ENCODE results near the gene TDO2.
"Not testable (repeated sequence)": the region's sequence is repeated elsewhere in the genome, so short reads cannot be mapped to it uniquely, and the experiment has no call there.

TDO2 gene

DNA sequence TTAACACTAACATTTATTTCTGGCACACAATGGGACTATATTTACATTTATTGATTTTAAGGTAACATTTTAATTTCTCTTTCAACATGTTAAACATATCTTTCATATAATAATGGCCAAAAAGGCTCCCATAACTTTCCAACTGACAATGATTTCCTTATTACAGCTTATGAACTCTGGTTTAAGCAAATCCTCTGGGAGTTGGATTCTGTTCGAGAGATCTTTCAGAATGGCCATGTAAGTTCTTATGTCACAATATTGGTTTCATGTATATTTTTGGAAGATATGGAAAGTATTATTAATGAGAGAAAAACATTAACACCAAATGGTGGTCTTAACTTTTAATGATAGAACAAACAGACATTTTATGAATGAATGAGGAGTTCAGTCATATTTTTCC, 4.1 kb downstream of the TDO2 start:
- no peak for DNase-seq (ENCODE audit: low read depth in 2 of 2)

DNA sequence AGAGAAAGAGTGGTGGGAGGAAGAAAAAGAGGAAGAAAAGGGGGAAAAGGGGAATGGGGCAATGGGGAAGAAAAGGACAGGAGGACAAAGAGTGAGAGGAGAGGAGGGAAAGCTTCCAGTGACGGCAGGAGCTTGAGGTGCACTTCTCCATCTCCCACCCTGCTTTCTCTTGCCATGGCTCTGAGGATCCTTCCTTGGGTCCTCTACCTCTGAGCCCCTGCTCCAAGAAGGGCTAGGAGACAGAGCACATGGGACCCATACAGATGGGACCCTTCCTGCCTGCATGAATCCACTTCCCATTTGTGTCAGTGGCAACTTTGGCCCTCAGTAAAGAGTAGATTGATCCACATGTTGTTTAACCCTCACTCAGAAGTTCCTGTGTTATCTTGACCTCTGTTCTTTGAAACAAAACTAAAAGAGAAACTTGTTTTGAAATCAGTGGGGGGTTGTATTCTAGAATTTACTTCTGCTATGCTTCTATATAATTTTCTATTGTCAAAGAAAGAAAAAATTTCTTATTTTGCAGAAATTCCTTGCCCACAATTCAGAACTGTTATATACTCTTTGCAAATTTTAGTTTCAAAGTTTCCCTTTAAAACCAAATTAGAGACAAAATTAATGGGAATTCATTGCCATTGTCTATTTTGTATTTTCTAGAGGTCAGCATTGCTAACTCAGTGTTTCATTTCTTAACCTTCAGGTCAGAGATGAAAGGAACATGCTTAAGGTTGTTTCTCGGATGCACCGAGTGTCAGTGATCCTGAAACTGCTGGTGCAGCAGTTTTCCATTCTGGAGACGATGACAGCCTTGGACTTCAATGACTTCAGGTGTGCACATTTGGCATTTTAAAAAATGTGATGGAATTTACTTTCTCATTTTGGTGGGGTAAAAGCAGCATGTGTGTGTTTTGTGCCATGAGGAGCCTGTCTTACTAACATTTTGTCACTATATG, 5.0 kb downstream of the TDO2 start:
- DNase-seq (ENCODE audit: low read depth in 2 of 2): no peak

DNA sequence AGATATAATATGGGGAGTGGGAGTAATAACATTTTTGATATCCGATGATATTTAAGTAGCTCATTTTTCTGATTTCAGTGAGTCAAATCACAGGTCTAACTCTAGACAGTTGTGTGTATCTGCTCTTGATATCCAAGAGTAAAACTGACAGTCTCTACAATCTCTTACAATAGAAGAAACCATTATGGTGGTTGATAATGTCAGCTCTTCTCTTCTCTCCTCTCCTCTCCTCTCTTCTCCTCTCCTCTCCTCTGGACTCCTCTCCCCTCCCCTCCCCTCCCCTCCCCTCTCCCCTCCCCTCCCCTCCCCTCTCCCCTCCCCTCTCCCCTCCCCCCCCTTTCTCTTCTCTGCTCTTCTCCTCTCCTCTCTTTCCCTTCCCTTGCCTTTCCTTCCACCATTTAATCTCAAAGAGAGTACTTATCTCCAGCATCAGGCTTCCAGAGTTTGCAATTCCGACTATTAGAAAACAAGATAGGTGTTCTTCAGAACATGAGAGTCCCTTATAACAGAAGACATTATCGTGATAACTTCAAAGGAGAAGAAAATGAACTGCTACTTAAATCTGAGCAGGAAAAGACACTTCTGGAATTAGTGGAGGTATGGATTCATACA, 6.2 kb downstream of the TDO2 start:
- DNase-seq (ENCODE audit: low read depth in 2 of 2): no peak

DNA sequence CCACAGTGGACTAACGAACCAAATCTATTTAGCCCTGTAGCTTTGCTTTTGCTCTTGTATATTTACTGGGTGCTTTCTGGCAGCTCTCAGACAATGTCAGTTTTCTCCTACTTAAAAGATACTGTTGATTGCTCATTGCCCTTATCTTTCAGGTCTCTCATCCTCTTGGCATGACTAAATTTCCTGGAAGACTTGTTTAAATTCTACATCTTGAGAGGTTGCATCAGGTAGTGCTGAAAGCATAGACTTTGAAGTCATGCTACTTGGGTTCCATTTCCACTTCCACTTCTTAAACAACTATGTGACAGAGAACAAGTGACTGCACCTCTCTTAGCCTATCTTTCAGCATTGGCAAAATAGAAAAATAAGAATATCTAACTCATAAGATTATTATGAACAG, 8.4 kb downstream of the TDO2 start:
- no peak for DNase-seq (ENCODE audit: low read depth in 2 of 2)

DNA sequence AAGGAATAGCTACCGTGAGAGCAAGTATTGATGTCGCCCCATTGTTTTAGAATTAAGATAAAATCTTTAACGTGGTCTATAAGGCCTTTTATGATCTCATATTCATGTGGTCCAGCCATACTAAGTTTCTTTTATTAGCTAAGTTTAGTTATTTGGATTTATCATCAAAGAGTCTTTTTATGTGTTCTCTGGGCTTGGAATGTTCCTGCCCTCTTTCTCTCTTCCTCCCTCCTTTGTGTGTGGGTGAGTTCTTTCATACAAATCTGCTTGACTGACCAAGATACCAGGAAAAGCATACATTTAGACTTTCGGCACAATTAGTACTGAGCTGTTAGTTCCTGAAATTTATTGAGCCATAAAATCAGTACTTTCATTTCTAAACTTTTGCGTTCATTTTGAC, 11.3 kb downstream of the TDO2 start:
- no peak for DNase-seq (ENCODE audit: low read depth in 2 of 2)

DNA sequence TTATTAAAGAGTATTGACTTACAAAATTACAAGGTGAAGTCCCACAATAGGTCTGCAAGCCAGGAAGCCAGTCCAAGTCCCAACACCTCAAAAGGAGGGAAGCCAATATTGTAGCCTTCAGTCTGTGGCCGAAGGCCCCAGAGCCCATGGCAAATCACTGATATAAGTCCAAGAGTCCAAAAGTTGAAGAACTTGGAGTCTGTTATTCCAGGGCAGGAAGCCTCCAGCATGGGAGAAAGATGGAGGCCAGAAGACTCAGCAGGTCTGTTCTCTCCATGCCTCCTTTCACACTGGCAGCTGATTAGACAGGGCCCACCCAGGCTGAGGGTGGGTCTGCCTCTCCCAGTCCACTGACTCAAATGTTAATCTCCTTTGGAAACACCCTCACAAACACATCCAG, 18.1 kb downstream of the TDO2 start:
- no peak for DNase-seq (ENCODE audit: low read depth in 2 of 2)

DNA sequence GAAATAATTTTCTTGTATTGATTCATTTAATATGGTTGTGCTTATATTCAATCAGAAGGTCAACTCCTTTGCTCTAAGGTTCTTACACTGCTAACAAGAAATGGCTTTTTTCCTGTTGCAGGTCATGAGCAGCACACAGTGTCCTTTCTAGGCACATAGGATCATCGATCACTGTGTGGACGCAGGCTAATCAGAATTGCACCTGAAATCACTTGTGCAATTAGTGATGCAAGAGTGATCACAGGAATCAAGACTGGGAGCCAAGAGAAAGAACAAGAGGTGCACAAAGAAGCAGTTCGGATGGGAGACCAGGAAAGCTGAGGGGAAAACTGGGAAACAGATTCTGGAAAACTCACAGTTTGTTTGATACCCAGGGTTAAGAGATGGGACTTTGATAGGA, 21.1 kb downstream of the TDO2 start:
- no peak for DNase-seq (ENCODE audit: low read depth in 2 of 2)

DNA sequence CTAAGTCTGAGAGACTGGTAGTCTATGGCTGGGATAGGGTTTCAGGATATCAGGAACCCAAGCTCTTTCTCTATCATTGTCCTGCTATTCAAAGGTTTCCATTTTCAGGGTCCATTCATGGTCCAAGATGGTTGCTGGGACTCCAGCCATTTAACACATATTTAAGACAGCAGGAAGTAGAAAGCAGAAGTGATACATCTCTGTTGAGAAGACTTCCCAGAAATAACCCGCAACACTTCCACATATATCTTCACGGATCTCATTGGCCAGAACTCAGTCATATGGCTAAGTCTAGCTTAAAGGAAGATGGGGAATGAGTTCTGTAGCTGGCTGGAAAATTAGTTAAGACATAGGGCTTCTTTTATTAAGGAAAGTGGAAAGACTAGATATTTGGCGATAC, 26.3 kb downstream of the TDO2 start:
- DNase-seq (ENCODE audit: low read depth in 2 of 2): no peak

DNA sequence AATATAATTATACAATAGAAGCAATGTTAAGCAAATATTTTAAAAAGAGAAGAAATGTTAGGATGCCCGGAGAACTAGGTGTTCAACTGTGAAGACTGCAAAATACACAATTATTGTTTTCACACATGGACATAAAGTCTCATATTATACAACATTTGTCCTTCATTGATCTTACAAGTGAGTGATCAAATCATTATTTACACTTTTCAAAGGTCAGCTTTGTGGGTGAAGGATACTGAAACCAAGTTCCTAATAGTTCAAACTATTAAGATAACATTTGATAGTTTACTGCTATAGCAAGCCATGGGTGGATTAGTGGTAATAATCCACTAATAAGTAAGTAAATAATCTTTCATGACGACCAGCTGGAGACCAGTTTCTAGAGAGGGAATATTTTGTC, 26.8 kb downstream of the TDO2 start:
- no peak for DNase-seq (ENCODE audit: low read depth in 2 of 2)

DNA sequence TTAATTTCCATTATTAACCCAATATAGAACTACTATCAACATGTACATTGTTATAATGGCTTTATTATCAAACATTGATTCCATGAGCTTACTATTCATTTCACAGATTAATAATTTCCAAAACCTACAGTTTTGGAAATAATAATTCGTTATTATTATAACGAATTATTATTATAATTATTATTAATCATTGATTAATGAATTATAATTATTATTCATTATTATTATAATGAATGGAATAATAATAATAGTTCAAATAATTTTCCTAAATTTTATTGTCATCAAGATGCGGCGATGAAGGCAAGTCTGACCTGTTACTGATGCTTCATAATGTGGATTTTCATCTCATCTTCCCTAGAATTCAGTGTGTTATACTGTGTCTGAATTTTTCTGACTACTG, 28.1 kb downstream of the TDO2 start:
- no peak for DNase-seq (ENCODE audit: low read depth in 2 of 2)

DNA sequence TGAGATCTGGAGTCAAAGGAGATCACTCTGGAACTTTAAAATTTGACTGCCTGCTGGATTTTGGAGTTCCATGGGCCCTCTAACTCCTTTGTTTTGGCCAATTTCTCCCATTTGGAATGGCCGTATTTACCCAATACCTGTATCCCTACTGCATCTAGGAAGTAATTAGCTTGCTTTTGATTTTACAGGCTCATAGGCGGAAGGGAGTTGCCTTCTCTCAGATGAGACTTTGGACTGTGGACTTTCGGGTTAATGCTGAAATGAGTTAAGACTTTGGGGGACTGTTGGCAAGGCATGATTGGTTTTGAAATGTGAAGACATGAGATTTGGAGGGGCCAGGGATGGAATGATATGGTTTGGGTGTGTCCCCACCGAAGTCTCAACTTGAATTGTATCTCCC, 31.1 kb downstream of the TDO2 start:
- not testable (repeated sequence) for DNase-seq (ENCODE audit: low read depth in 2 of 2)

DNA sequence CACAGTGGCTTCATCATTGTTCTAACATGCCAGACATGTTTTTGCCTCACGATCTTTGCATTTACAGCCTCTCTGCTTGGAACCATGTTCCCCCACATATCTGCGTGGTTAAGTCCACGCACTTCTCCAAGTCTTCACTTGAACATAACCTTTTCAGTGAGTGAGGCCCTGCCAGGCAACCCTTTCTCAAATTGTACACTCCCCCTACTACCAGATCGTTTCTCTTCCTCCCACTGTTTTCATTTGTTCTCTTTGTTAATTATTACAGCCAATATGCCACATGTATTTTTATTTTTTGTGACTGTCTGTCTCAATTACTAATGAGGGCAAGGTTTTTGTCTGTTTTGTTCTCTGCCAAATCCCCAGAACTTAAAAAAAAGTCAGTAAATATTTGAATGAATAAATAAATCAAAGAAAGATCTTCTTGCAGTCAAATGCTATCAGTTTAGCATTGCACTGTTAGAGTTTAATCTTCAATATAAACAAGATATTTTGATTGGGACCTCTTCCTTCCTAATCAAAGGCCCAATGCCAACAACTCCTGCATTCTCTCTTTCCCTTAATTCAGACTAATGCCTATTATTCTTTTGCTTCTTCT, 32.0 kb downstream of the TDO2 start:
- DNase-seq (ENCODE audit: low read depth in 2 of 2): no peak

DNA sequence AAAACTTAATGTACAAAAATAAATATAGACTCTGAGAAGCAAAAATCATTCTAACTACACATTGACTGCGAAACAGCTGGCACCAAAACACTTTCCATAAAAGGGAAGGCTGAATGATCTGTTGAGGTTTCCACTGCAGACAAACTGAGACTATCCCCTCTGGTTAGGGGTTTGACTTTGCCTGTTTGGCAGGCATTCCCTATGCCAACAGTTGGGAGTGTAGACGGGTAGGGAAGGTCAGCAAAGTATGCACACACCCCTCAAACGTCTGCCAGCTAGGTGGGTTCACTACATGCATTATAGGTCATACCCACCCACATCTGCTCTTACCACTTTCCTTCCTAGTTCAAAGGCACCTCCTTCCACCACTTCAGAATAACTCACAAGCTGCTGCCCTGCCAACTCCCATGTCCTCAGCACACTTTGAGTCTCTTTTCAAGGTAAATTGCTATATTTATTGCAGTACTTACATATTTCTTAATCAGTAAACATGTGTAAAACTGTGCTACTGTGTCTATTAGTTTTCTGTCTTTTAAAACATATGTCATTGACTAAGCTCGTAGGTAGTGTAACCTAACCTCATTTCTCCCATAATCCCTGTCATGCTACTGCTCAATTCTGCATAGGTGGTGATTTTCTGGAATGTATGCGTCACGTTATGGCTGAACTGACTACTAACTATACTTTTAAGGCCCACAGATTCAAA, 37.7 kb downstream of the TDO2 start:
- DNase-seq (ENCODE audit: low read depth in 2 of 2): no peak

DNA sequence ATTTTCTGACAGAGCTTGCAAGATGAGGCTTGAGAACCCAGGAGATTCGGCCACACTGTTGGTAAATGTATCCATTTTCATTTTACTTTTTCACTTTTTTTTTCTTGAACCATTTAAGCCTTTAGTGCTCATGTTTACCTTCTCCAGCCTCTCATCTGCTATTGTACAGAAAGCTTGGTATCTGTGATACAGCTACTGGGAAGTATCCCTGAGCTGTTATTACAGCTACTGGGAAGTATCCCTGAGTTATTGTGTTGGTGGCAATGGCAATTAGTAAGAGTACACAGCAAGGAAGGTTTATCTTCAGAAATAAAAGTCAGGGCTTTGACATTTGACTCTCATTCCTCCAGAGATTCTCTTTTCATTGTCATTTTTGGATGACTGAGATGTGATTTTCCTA, 38.3 kb downstream of the TDO2 start:
- DNase-seq (ENCODE audit: low read depth in 2 of 2): no peak

DNA sequence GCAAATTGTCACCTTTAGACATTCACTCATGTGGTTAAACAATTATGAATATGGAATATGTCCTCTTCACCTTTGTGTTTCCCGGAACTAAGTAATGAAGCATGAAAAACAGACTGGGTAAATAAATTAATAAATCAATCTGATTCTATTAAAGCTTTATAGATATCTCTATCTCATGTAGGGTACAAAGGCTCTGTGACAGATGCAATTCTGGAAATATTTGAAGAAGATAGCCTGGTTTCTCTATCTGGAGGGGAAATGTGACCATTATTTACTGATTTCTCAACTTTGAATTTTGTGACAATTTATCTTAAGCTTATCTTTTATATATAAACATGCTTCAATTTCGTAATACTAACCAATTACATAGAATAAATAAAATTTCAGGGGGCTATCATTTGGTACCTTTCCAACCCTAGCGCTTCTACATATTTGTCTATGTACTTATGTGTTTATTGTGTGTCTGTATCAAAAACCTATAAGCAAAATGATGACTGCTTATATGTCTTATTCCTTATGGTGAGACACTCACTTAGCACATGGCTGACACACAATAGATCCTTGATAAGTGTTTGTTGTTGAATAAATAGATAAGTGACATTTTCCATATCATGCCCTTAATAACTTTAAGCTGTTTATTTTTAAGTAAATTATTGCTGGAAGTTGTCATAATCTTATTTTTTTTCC, 40.3 kb downstream of the TDO2 start:
- no peak for DNase-seq (ENCODE audit: low read depth in 2 of 2)

DNA sequence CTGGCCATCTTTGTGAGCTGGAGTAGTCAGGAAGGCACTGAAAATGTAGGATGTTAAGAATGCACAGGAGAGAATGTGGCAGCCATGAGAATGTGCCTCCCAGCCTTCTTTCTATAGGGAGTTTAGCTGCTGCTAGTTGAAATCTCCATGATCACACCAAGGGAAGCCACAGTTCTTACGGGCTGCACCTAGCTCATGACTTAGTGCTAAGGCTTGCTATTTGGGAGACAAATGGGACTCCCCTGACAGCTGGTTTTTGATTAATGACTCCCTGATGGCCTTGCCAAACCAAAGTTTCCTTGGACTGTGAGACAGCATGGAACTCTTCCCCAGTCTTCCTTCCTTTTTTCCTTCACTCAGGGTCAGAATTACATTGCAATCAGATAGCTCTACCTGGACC, 41.0 kb downstream of the TDO2 start:
- no peak for DNase-seq (ENCODE audit: low read depth in 2 of 2)

DNA sequence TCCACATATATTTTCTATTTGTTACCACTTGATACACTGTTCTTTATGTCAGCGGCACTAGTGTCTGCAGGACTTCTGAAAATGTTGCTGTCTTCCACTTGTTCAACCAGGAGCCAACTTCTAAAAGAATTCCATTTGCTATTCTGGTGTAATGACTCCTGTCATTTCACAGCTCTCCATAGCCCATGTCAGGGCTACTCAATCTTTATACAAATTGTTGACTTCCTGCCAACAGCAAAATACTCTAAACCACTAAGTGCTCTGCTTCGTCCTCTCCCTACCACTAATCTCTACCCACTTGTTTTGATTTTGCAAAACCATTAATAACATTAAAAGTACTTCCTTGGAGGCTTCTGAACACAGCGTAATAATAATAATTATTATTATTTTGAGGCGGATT, 43.0 kb downstream of the TDO2 start:
- DNase-seq (ENCODE audit: low read depth in 2 of 2): no peak

DNA sequence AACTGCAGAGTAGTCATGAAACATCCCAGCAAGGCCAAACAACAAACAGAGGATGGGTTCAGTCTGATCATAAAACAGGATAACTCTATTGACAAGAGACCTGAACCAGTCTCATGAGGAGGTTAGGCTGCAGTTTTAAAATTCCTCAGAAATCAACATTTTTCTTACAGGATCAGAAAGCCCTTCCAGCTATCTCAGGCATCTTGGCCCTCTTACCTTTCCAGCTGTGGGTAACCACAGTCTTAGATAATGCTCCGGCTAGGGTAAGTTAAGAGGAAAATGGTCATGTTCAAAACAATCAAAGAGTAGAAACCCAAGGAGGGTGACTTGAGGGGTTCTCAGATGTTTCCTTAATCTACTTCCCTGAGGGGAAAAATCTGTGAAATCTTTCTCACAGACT, 45.0 kb downstream of the TDO2 start:
- no peak for DNase-seq (ENCODE audit: low read depth in 2 of 2)

DNA sequence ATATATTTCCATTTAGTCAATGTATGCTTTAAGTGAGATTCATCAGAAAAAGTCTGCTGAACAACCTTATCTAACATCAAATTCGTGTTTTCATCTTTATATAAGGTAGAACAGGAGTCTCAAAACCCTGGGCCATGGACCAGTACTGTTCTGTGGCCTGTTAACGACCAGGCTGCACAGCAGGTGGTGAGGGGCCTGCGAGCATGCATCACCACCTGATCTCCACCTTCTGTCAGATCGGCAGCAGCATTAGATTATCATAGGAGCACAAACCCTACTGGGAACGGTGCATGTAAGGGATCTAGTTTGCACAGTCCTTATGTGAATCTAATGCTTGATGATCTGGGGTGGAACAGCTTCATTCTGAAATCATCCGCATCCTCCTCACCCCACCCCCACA, 47.0 kb downstream of the TDO2 start:
- no peak for DNase-seq (ENCODE audit: low read depth in 2 of 2)

DNA sequence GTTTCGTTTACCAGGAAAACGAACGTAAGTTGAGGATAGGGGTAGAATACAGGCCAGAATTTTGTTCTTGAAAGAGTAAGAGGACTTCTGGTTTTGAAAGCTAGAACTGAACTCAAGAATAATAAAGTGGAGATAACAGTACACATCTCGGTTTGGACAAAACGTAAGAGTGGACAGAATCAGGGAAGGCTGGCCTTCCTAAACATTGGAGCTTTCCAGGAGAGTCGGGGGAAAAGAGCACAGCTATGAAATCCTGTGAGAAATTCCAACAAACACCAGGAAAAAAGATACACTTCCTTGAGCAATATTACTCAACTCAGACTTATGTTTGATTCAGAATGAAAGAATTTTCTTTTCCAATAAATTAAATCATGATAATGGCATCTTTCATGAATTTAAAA, 49.0 kb downstream of the TDO2 start:
- DNase-seq (ENCODE audit: low read depth in 2 of 2): no peak

DNA sequence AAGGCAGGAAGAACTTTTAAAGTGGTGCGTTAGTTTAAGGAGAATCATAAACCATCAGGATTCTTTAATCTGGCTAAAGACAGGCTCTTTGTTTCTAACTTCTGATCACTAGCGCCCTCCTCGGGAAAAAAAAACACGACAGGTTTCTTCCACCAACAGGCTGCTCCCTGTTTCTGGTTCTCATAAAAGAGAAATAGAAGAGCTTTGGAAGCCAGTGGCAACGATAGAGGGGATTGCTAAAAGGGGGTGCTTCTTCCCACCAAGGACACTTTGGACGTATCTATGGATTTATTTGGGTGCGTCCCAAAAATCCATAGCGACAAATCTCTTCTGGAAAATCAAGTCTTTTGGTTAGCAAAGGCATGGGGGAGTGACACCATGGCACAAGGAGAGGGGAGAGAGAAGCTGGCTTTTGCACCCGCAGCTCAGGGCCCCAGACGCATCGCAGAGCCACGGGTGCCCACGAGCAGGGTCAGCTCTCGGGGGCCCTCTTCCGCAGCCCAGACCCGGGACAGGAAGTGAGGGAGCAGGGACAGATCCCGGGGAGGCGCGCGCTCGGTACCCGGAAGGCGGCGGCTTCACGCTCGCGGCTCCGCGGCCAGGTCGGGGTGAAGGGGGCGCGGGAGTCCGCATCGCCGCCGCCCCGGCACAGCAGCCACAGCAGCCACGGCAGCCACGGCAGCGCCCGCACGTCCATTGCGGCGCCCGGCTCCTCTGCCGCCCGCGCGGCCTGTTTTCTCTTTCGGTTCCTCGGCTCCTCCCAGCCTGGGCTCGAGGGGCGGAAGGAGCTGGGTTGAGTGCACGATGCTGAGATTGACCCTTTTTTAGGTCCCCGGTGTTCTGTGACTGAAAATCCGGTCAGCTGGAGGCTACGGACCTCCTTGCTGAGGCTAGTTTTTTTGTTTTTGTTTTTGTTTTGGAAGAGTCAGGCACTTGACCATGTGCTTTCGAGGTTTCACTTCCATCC, 49.9 kb downstream of the TDO2 start, which contains the start of gene CTSO:
CTSO (minus strand) TSS at position 716 of the 967 bp plus-strand sequence; CDS start at position 697, 19 bp downstream.
- peak; percentile 51 to 58 for DNase-seq (ENCODE audit: low read depth in 2 of 2)

Measured in stimulated activated CD4-positive, alpha-beta T cell treated with anti-CD3 and anti-CD28 coated beads, Interleukin-4, amount 100 ng/mL, for 48 hours (primary cell).